Activated CD4-positive, alpha-beta T cell treated with anti-CD3 and anti-CD28 coated beads for 4 hours (primary cell): ENCODE data around the gene TEX22.

Experiments used
- DNase-seq, 2 donors: peaks; one replicate each; pipeline ENCODE4 v3.0.0-alpha.2; 2020

The TEX22 gene

DNA sequence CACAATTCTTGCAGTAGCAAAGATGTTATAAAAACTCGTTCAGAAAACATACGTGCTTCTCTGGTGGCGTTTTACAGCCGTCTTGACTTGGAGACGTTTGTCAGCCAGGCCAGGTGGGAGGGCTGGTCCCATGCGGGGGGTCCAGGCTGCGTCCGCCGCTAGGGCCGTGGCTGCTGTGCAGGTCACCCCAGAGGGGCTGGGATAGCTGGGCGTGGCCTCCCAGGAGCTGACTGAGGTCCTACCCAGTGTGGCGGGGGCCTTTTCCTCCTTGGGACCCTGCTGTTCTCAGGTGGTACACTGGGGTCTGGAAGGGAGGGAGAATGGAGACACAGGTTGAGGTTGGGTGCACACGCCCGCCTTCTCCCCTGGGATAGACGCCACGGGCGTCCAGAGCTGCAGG, 46.5 kb downstream of the TEX22 start:
- no peak for DNase-seq

- no peak for DNase-seq
These were observed 47.0 kb downstream of the TEX22 start for GRCh38 chr14:105445290-105445689.

DNA sequence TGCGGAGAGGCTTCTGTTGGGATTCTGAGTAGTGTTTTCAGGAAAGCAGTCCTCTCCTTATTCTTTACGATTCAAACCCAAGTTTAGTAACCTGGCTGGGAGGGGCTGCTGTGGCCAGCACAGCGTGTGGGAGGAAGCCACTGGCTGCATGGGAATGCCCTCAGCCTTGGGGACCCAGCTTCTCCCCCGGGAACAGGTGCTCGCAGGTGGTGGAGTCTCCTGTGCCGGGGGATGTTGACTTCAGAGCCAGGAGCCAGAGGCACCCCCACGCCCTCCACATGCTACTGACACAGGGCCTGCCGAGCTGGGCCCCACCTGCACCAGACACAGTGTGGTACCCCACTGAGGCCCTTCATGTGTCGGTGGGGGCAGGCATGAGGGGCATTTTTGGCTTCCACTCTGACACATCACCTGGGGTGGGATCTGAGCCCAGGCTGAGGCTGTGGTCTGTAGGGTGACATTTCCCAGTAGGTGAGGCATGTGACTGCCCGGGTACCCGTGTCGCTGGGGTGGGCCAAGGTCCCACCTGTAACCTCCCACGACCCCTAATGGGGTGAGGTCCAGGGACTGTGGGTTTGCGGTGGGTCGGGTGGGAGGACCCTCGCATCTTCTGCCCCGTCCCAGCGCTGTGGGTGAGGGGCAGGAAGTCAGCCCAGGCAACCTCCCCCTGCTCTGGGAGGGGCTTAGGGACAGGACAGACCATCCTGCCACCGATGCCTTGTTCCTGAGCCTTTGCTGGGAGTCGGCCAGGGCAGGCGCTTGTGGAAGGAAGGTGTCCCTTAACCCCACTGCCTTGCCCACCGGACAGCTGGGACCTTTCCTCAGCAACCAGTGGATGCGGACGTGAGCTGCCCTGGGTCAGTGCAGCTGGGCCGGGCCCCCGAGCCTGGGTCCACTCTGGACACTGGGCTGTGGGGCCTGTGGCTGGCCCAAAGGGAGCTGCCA, 47.8 kb downstream of the TEX22 start:
- no peak for DNase-seq

GRCh38 chr14:105446971-105447370, 48.6 kb downstream of the TEX22 start:
- DNase-seq: no peak

DNA sequence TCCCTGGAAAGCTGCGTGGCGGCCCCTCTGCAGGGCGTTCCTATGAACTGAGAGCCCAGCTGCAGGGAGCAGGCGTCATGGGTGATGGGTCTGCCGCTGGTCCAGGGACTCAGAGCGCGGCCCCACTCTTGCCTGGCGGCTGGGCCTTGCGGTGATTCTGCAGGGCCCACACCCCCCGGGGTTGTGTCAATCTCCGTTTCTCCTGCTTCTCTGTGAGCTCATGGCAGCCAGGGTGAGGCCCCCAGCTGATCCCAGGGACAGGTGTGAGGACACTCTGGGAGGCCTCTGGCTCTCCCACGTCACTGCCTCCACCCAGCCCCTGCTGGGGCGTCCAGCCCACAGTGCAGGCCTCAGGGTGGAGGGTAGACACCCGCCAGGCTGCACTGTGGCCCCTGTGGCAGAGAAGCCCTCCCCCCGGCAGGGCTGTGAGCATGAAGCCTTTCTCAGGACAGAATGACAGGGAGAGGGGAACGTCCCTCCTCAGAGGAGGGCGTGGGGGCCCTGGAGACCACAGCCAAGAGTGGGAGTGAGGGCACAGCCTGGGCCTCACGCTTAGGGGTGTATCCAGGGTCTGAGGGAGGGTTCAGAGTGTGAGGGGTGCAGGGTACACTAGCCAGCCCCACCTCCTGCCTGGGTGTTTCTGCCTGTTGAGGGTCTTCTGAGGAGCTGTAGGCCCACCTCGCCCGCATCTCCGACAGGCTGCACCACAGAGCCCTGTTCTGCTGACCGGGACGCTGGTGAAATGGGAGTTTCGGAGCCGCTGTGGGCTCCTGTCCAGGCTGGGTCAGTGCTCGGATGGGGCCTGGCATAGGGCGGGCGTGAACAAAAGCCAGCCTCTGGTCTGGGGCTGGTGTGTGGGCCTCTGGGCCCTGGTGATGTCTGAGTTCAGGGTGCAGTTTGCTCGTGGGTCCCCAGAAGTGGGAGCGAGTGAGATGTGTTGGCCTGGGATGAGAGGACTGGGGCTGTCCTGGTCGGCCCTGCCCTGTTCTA, 49.6 kb downstream of the TEX22 start:
- DNase-seq: no peak

GRCh38 chr14:105448706-105449111, 50.4 kb downstream of the TEX22 start:
- peak; percentile 54 to 62 for DNase-seq

GRCh38 chr14:105449276-105450122, 51.2 kb downstream of the TEX22 start:
- DNase-seq: no peak

DNA sequence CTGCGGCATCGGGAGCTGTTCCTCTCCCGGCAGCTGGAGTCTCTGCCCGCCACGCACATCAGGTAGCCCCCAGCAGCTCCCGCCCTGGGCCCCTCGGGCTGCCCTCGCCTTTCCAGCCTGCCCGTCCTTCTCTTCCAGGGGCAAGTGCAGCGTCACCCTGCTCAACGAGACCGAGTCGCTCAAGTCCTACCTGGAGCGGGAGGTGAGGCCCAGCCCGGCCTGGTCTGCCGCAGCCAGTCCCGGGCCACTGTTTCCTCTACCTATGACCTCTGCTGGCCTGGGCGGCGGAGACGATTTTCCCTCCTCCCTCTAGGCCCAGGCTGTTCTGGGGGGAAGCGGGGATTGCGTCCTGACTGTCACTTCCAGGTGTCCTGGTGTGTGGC, 51.8 kb downstream of the TEX22 start:
- no peak for DNase-seq

DNA sequence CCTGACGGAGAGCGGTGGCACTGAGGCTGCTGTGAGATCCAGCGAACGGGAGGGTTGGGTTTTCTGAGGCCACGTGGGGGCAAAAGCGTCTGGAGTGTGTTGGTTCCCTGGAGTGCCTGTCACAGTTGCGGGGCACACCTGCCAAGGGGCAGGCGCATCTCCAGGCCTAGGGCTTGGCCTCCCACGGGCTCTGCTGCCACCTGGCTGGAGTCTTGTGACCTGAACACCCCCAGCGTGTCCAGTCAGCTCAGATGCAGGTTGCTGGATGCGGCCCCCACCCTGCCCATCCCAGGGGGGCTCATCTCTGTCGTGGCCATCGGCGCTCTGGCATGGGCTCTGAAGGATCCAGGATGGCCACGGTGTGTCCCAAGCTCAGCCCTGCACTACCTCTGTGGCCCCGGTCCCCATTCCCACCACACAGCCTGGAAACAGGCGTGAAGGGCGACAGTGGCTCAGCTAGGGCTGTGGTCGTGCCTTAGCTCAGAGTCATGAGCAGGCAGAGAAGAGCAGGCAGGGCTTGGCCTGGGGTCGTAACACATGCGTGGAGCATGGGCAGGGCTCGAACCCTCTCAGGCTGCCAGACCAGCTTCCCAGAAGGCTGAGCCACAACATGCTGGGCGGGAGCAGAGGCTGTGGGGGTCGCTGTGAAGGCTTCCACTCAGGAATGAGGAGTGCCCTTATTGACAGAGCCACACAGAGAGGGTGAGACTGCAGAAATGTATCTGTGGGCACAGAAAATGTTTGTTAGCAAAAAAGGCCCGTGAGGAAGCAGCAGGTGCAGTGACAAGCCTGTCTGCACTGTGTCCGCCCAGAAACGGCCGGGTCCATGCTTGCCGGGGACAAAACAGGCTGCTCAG, 52.8 kb downstream of the TEX22 start:
- DNase-seq: no peak

GRCh38 chr14:105452963-105453362, 54.6 kb downstream of the TEX22 start:
- no peak for DNase-seq

- DNase-seq: no peak
These were observed 55.5 kb downstream of the TEX22 start for GRCh38 chr14:105453847-105454246.

DNA sequence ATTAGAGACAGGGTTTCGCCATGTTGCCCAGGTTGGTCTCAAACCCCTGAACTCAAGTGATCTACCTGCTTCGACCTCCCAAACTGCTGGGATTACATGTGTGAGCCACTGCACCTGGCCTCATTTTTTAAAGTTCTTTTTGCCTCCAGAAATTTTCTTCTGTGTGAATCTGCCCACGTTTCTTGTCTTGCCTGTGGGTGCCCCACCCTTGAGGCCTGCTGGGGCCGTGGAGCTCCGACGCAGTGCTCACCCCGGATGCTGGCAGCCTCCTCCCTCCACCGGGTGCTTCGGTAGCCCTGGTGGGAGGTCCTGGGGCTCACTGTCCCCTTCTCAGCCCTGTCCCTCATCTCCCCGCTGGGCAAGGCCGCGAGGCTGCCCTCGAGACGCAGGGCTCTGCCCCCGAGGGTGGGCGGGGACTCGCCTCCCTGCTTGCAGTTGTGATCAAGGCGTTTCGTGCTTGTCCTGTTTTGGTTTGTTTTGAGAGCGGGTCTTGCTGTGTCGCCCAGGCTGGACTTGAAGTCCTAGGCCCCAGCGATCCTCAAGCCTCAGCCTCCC, 56.8 kb downstream of the TEX22 start:
- no peak for DNase-seq

GRCh38 chr14:105455766-105456660, 57.7 kb downstream of the TEX22 start:
- no peak for DNase-seq

DNA sequence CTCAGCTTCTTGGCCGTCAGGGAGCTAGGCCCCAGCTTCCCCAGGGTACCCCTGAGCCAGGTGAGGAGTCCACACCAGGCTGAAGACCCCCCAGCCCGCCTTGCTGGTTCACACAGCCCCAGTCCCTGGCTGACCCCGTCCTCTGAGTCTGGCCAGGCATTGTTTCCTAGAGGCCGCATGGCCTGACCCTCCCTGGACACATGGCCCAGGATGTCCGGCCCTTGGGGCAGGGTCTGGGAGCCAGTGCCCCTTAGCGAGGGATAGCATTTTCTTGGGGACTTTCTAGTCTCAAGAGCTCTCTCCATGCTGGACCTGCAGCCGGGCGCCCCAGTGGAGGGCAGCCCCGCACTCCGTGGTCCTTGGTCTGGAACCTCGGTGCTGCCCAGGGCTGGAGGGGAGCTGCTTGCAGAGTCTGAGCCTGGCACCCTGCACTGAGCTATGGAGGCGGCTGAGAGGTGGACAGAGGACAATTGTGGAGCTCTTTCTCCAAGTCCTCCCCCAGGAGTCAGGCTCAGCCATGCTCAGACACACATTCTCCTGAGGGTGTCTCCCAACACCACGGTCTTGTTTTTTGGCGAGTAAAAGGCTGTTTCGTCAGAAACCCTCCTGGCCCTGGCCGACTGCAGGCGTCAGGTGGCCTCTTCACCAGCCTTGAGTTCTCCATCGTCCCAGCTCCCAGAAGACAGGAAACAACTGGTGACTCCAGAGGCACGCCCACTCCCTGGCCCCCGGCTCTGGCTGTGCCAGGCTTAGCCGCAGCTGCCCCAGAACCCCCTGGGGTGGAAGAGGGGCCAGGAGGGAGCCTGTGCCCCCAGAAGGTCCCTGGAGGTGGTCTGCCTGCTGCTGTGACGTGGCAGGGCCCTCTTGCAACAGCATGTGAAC, 58.6 kb downstream of the TEX22 start:
- DNase-seq: no peak

- DNase-seq: no peak
These were observed 59.7 kb downstream of the TEX22 start for GRCh38 chr14:105458010-105458409.

DNA sequence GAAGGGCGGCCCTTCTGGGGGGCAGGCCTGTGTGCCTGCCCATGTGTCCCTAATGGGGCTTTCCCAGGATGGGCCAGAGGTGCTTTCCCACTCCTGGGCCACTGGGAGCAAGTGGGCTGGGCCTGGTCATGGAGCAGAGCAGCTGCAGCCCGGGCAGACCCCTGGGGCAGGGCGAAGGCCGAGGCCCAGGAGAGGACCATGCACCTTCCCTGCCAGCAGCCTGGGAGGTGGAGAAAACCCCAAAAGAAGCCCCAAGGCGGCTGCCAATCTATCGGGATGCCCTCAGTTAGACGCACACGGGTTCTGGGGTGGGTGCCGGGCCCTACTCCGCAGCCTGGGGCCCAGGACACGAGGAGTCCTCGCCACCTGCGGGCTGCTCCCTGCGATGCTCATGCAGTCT, 60.2 kb downstream of the TEX22 start:
- no peak for DNase-seq

DNA sequence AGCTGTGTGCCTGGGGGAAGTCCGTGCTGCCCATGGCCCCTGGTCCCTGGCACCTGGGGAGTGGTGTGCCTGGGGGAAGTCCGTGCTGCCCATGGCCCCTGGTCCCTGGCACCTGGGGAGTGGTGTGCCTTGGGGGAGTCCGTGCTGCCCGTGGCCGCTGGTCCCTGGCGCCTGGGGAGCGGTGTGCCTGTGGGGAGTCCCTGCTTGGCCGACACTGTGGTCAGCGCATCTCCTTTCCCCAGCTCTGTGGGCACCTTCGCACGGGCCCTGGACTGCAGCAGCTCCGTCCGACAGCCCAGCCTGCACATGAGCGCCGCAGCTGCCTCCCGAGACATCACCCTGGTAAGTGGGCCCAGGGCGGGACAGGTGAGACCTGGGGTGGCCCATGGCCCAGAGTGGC, 61.8 kb downstream of the TEX22 start:
- DNase-seq: no peak

DNA sequence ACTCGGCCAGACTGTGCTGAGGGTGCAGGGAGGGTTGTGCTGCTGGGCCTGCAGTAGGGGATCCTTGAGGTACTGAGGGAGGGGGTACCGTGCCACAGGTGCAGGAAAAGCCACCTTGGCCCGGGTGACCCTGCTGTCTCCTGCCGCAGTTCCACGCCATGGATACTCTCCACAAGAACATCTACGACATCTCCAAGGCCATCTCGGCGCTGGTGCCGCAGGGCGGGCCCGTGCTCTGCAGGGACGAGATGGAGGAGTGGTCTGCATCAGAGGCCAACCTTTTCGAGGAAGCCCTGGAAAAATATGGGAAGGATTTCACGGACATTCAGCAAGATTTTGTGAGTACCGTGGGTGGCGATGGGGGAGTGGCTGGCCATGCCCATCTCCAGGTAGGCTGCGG, 62.3 kb downstream of the TEX22 start:
- no peak for DNase-seq

DNA sequence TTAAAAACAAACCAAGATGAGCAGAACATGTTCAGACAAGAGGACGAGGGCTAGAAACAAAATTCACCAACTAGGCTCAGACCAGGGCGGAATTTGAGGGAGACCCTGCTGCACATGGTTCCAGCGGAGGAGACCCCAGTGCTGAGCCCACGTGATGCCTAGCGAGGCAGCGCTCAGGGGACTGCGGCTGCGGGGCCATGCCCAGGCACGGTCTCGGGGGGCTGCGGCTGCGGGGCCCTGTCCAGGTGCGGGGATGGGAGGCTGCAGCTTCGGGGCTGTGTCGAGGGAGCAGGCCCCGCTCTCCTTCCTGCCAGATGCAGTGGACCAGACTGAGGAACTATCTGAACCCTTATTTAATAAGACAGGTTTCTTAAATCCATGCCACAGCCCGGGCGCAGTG, 63.6 kb downstream of the TEX22 start:
- DNase-seq: no peak
